NCI-H2196 treated with DMSO at 0.1 percent for 48 hours (cell line): ENCODE results near the gene ATM.
"Not testable (repeated sequence)": the region's sequence is repeated elsewhere in the genome, so short reads cannot be mapped to it uniquely, and the experiment has no call there.

Experiments
- DNase-seq: peaks from one replicate; lab custom pipeline; 2025; ENCODE audit not compliant: unreplicated experiment; lab: John Stamatoyannopoulos, UW

The ATM gene

DNA sequence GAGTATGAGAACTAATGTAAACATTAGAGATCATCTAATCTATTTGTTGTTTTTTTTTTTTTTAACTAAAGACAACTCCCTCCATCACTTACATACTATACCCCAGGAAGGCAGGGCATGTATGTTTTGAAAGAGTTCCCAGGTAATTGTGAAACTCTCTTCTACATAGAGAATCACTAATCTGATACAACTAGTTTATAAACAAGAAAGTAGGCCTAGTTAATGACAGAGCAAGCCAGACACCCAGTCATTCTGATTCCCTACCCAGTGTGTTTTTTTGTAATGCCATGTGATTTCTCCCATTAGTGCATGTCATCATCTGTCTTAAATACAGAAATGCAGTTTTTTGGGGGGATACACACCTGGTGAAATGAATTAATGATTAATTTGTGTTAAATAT lies 123.6 kb downstream of the ATM start:
- no peak for DNase-seq

DNA sequence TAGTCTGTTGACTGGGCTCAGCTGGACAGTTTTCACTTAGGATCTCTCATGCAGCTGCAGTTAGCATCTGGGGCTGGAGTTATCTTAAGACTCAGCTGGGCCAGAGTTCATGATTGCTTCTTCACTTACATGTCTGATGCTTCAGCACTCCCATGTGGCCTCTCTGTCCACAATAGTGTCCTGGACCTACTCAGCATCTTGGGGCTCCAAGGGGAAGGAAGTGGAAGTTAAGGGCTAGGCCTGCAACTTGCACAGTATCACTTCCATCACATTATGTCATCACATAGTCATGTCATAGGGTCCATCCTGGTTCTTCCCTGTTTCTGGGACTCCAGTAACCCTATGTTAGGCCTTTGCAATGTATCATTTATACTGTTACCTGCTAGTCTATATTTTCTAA lies 128.6 kb downstream of the ATM start:
- no peak for DNase-seq

DNA sequence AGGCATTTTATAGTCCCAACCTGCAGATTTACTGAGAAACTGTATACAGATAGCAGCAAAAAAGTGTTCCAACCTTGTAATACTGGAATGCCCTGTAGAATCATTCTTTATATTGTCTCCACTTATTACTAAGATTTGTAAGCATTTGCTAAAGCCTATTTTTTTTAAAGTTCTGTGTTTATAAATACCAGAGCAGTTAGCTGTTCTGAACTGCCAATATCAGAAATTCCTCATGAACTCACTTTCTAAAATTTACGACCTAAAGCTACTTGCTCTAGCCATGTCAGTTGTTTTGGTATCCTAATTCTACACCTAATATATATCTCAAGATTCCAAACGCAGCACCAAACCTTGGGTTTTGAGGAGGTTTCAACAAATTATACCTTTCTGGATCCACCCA lies 141.3 kb downstream of the ATM start:
- no peak for DNase-seq

DNA sequence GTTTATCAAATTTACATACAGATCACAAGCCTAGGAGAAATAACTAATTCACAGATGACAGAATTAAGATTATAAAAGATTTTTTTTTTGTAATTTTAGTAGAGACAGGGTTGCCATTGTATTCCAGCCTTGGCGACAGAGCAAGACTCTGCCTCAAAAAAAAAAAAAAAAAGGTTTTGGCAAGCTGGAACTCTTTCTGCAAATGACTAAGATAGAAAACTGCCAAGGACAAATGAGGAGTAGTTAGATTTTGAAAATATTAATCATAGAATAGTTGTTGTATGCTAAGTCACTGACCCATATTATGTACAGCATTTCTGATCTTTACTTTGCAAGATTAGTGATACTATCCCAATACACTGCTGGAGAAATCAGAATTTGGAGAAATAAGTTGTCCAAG lies 145.3 kb downstream of the ATM start:
- no peak for DNase-seq

DNA sequence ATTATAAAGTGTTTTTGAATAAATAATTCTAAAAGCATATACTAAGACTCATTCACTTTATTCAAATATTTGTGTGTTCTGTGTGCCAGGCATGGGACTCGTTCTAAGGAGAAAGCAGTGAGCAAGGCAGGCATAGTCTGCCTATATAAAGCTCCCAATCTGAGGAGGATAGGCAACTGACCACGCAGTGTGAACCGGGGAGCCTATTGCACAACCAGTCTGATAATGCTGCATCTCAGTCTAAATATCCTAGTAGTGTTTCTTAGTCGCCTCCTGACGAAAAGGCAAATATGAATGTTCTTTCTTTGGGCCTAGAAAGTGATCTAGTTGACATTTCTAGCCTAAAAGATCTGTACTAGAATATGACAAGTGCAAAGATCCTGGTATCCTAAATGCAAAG lies 146.2 kb downstream of the ATM start:
- no peak for DNase-seq

DNA sequence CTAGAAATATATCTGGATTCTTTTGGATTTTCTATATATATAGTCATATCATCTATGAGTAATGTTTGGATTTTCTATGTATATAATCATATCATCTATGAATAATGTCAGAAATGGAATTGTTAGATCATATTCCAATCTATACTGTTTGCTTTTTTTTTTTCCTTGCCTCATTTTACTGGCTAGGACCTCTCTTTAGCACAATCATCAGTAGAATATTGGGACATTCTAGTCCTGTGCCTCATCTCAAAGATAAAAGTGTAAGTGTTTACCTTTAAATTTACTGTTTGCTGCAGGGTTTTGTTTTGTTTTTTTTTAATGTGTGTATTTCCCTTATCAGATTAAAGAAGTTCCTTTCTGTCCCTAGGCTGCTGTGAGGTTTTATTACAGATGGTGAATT lies 147.4 kb downstream of the ATM start:
- DNase-seq: no peak

DNA sequence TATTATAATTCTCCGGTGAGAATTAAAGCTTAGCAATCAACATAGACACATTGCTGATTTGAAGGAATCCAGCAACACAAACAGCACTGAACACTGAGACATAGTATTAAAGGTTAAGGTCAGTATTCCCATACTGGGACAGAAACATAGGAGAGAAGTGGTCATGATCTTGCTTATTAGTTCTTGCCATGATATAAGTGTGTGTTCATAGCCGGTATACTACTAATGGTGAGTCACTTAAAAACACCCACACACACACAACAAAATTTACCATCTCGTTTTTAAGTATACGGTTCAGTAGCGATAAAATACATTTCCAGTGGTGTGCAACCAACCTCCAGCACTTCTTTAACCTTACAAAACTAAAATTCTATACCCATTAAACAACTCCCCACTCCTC lies 148.1 kb downstream of the ATM start:
- no peak for DNase-seq

DNA sequence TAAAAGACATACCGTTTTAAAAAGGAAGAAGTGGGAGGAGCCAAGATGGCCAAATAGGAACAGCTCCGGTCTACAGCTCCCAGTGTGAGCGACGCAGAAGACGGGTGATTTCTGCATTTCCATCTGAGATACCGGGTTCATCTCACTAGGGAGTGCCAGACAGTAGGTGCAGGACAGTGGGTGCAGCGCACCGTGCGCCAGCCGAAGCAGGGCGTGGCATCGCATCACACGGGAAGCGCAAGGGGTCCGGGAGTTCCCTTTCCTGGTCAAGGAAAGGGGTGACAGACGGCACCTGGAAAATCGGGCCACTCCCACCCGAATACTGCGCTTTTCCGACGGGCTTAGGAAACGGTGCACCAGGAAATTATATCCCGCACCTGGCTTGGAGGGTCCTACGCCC lies 150.6 kb downstream of the ATM start:
- DNase-seq: not testable (repeated sequence)

DNA sequence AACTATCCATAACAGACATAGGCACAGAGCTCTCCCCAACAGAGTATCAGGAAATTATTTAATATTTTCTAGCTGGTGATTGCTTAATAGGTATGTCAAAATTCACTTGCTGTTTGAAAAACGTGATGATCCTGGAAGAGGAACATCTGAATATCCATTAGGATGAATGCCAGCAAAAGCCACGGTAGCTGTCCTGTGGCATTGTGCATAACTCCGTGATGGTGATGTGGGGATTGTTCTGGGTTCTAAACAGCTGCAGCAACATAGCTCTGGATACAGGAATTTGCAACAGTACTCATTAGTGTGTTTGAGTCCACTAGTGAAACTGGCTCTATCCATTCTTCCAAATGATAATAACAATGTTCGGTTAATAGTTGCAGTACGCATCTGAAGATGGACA lies 165.7 kb downstream of the ATM start:
- no peak for DNase-seq

DNA sequence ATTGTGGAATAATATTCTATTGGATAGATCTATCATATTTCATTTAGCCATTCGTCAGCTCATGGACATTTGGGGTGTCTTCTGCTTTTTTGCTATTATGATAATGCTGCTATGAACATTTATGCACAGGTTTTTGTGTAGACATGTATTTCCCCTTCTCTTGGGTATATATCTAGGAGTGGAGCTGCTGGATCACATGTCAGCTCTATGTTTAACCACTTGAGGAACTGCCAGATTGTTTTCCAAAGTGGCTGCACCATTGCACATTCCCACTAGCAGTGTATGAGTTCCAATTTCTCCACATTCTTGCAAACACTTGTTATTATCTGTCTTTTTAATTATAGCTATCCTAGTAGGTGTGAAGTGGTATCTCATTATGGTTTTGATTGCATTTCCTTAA lies 169.5 kb downstream of the ATM start:
- DNase-seq: no peak

DNA sequence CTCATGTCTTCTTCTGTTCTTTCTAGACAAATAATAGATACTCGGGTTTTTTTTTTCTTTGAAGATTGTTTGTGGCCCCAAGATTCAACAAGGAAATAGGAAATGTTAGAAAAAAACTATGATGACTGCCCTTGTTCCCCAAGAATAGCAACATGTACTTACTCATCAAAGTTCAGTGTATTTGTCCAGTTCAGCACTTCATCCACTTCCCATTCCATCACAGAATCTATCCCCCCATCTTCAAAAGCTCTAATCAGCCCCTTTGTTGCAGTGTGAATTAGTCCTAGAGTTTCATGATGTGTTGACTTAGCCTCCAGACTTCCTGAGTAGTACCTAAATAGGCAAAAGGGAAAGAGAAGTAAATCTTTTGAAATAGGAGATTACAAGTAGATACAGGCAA lies 170.2 kb downstream of the ATM start:
- DNase-seq: no peak

DNA sequence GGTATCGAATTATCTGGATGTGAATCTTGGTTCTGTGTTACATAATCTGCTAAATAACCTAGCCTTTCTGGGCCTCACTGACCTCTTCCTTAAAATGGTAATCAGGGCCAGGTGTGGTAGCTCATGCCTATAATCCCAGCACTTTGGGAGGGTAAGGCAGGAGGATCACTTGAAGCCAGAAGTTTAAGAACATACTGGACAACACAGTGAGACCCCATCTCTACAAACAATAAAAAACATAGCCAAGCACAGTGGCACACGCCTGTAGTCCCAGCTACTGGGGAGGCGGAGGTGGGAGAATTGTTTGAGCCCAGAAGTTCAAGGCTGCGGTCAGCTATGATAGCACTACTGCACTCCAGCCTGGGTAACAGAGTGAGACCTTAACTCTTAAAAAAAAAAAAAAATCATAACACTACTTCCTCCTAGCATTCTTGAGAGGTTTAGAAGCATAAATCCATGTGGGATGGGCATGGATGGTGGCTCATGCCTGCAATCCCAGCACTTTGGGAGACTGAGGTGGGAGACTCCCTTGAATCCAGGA lies 171.9 kb downstream of the ATM start:
- no peak for DNase-seq

DNA sequence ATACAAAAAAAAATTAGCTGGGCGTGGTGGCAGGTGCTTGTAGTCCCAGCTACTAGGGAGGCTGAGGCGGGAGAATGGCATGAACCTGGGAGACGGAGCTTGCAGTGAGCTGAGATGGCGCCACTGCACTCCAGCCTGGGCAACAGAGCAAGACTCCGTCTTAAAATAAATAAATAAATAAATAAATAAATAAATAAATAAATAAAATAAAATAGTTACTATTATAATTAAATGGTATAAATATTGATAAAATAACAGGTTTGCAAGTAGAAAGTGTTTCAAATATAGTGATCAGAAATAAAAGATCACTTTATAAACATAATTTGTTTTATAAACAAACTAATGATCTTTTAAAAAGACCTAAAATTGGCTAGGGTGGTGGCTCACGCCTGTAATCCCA lies 173.8 kb downstream of the ATM start:
- not testable (repeated sequence) for DNase-seq

DNA sequence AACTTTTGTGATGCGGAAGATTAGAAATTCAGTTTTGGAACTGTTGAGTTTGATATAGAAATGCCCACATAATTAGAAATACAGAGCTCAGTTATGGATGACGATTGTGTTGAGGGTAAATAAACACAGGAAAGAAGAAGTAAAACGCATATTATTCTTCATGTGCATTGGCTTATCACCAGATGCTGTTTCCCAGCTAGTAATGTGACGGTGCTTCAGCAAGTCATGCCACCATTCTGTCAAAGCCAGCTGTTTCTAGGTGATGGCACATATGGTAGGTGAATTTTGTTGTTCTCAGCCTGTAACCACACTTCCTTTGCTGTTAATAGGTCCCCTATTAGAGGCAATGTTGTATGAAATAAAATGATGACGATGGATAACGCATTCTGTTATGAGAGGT lies 175.6 kb downstream of the ATM start:
- no peak for DNase-seq

DNA sequence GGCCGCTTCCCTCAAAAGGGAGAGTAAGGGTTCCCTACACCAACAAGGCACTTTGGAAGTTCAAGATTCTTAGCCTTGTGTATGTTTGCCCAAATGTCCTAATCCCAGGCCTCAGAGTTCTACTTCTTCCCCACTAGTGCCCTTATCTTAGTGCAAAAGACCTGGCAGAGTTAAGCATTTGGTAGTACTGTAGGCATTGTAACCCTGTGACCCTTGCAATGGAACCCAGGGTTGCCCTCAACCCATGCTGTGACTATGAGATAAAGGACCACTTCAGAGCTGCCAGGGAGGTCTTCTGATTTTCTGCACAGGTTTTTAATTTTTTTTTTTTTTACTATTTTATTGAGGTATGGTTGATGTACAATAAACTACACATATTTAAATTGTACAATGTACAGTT lies 179.4 kb downstream of the ATM start:
- DNase-seq: no peak

DNA sequence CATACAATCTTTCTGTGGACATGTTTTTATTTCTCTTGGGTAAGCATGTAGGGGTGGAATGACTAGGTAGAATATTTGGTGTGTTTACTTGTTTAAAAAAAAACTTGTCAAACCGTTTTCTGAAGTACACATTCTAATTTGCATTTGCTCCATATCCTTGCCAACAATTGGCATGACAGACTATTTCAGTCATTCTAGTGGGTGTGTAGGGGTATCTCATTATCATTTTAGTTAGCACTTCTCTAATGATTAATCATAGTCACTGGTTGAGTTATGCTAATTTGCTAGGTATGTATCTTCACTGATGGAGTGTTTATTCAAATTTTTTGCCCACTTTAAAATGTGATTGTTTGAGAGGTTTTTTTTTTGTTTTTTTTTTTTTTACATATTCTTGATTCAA lies 180.2 kb downstream of the ATM start:
- no peak for DNase-seq

DNA sequence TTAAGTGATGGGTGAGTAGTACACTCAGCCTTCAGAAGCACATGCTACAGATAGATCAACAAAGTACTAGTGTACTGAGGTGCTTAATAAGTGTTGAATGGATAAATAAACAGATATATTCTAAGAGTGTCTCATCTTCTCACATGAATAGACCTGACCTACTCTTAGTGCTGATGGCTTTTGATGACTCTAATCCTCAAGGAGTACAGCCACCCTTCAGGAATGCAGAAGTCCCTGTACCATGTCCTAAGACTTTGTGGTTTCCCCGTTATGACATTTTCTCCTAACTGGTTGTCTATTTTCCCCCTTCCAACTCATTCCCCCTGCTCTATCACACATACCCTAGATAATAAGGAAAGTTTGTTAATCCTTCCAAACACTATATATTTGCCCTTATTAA lies 182.8 kb downstream of the ATM start:
- no peak for DNase-seq

DNA sequence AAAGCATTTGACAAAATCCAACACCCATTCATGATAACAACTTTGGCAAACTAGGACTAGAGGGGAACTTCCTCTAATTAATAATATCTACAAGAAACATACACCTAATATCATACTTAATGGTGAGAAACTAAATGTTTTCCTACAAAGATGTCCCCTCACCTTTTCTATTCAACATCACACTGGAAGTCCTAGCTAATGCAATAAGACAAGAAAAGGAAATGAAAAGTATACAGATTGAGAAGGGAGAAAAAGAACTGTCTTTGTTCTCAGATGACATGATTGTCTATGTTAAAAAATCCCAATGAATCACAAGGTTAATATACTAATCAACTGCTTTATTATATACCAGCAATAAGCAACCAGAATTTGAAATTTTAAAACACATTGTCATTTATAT lies 192.1 kb downstream of the ATM start:
- no peak for DNase-seq

DNA sequence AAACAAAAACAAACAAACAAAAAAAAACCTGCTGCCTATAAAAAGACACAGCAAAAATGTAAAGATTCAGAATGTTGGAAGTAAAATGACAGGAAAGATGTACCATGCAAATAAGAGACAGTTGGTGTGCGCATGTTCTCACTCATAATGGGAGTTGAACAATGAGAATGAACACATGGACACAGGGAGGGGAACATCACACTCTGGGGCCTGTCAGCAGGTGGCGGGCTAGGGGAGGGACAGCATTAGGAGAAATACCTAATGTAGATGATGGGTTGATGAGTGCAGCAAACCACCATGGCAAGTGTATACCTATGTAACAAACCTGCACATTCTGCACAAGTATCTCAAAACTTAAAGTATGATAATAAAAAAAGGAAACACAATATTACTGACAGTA lies 194.7 kb downstream of the ATM start:
- DNase-seq: not testable (repeated sequence)
